H9 (cell line): ENCODE results near the gene NFIL3. TPM values are rescaled to one million over a fixed set of nuclear protein-coding genes. Genes with fewer than 3 reads are reported as not detected.

Experiments used
- DNase-seq: peaks from one replicate; pipeline ENCODE4 v3.0.0-alpha.2; 2017
- H2AFZ ChIP-seq: one replicate; pipeline ENCODE4 v1.6.1; 2013; ENCODE audit warnings: mild to moderate bottlenecking, low read length, control low read depth, moderate library complexity
- H2AK5ac ChIP-seq: 2 replicates; pipeline ENCODE4 v1.6.1; 2013; ENCODE audit warnings: low read length, control low read depth, mixed read lengths; ENCODE audit not compliant: insufficient read length
- H2BK120ac ChIP-seq: one replicate; pipeline ENCODE4 v1.6.1; 2013; ENCODE audit warnings: low read depth, mild to moderate bottlenecking, low read length, control low read depth, inconsistent platforms; ENCODE audit not compliant: poor library complexity, severe bottlenecking
- H2BK12ac ChIP-seq: 2 replicates; pipeline ENCODE4 v1.6.1; 2013; ENCODE audit warnings: low read length, control low read depth, mixed read lengths, low read depth; ENCODE audit not compliant: insufficient read length
- H2BK15ac ChIP-seq: 2 replicates; pipeline ENCODE4 v1.6.1; 2013; ENCODE audit warnings: low read depth, low read length, control low read depth
- H2BK20ac ChIP-seq: one replicate; pipeline ENCODE4 v1.6.1; 2013; ENCODE audit warnings: low read depth, mild to moderate bottlenecking, low read length, control low read depth, inconsistent platforms; ENCODE audit not compliant: poor library complexity, severe bottlenecking
- H2BK5ac ChIP-seq: 2 replicates; pipeline ENCODE4 v1.6.1; 2013; ENCODE audit warnings: low read length, control low read depth, mixed read lengths; ENCODE audit not compliant: insufficient read length
- H3K14ac ChIP-seq: 2 replicates; pipeline ENCODE4 v1.6.1; 2013; ENCODE audit warnings: low read length, control low read depth; ENCODE audit not compliant: insufficient read depth
- H3K18ac ChIP-seq: 2 replicates; pipeline ENCODE4 v1.6.1; 2013; ENCODE audit warnings: low read depth, mild to moderate bottlenecking, mixed read lengths, low read length, control low read depth; ENCODE audit not compliant: insufficient read length
- H3K23ac ChIP-seq: 2 replicates; pipeline ENCODE4 v1.6.1; 2013; ENCODE audit warnings: low read length, control low read depth, mixed read lengths, low read depth; ENCODE audit not compliant: insufficient read length
- H3K23me2 ChIP-seq: 2 replicates; pipeline ENCODE4 v1.6.1; 2013; ENCODE audit warnings: low read depth, mild to moderate bottlenecking, mixed read lengths, low read length, control low read depth; ENCODE audit not compliant: insufficient read length, poor library complexity, severe bottlenecking
- H3K27ac ChIP-seq: 2 replicates; pipeline ENCODE4 v1.5.1; 2013; ENCODE audit warnings: low read length, control low read depth, mixed read lengths, low read depth; ENCODE audit not compliant: insufficient read length
- H3K27me3 ChIP-seq: 2 replicates; pipeline ENCODE4 v1.6.1; 2013; ENCODE audit warnings: low read length, control low read depth, inconsistent platforms; ENCODE audit not compliant: insufficient read depth
- H3K4ac ChIP-seq: 2 replicates; pipeline ENCODE4 v1.6.1; 2013; ENCODE audit warnings: low read depth, mild to moderate bottlenecking, control low read depth, inconsistent platforms, low read length, moderate library complexity
- H3K4me1 ChIP-seq: 2 replicates; pipeline ENCODE4 v1.6.1; 2013; ENCODE audit warnings: low read length, control low read depth, inconsistent platforms; ENCODE audit not compliant: insufficient read depth
- H3K4me2 ChIP-seq: 2 replicates; pipeline ENCODE4 v1.6.1; 2013; ENCODE audit warnings: low read length, control low read depth, mixed read lengths; ENCODE audit not compliant: insufficient read length, insufficient read depth
- H3K56ac ChIP-seq: 2 replicates; pipeline ENCODE4 v1.6.1; 2013; ENCODE audit warnings: low read depth, mild to moderate bottlenecking, mixed read lengths, low read length, control low read depth; ENCODE audit not compliant: insufficient read length
- H3K79me1 ChIP-seq: 2 replicates; pipeline ENCODE4 v1.6.1; 2013; ENCODE audit warnings: low read depth, mild to moderate bottlenecking, moderate library complexity, low read length, control low read depth, inconsistent platforms; ENCODE audit not compliant: insufficient read depth, poor library complexity, severe bottlenecking
- H3K79me2 ChIP-seq: 2 replicates; pipeline ENCODE4 v1.6.1; 2013; ENCODE audit warnings: low read length, control low read depth, inconsistent platforms; ENCODE audit not compliant: insufficient read depth
- H3K9ac ChIP-seq: 2 replicates; pipeline ENCODE4 v1.6.1; 2013; ENCODE audit warnings: low read length, control low read depth, mixed read lengths; ENCODE audit not compliant: insufficient read length; ENCODE audit errors: extremely low read depth
- H3K9me3 ChIP-seq: one replicate; pipeline ENCODE4 v1.6.1; 2013; ENCODE audit warnings: low read depth, low read length, inconsistent platforms; ENCODE audit not compliant: control insufficient read depth
- H3T11ph ChIP-seq: one replicate; pipeline ENCODE4 v1.6.1; 2013; ENCODE audit warnings: mild to moderate bottlenecking, low read length, control low read depth, inconsistent platforms
- H4K20me1 ChIP-seq: one replicate; pipeline ENCODE4 v1.6.1; 2013; ENCODE audit not compliant: control insufficient read depth, insufficient read length, insufficient read depth
- H4K5ac ChIP-seq: 2 replicates; pipeline ENCODE4 v1.6.1; 2013; ENCODE audit warnings: low read depth, mild to moderate bottlenecking, mixed read lengths, low read length, control low read depth; ENCODE audit not compliant: insufficient read length
- H4K8ac ChIP-seq: replicated peaks from 2 replicates; pipeline ENCODE4 v1.6.1; 2013; ENCODE audit warnings: low read length, control low read depth, mixed read lengths, low read depth; ENCODE audit not compliant: insufficient read length
- H4K91ac ChIP-seq: 2 replicates; pipeline ENCODE4 v1.6.1; 2013; ENCODE audit warnings: low read depth, mild to moderate bottlenecking, moderate library complexity, mixed read lengths, low read length, control low read depth; ENCODE audit not compliant: insufficient read length
- H3K27ac Mint-ChIP-seq, 3 experiments: 2 replicates in 2 of 3; 3 replicates in 1 of 3; pipeline ENCODE4 v1.8.0; 2020 to 2021; ENCODE audit warnings: mixed read lengths in 3 of 3, mild to moderate bottlenecking in 1 of 3, moderate library complexity in 1 of 3
- H3K27me3 Mint-ChIP-seq: 2 replicates; pipeline ENCODE4 v1.8.0; 2021; ENCODE audit warnings: low read depth, mild to moderate bottlenecking, moderate library complexity, mixed read lengths
- H3K36me3 Mint-ChIP-seq, 3 experiments: 2 replicates in 2 of 3; 3 replicates in 1 of 3; pipeline ENCODE4 v1.8.0; 2020 to 2021; ENCODE audit warnings: low read depth in 3 of 3, mixed read lengths in 3 of 3; ENCODE audit not compliant: insufficient read depth in 1 of 3
- H3K4me1 Mint-ChIP-seq, 2 experiments: 2 replicates each; pipeline ENCODE4 v1.8.0; 2020; ENCODE audit warnings: mixed read lengths in 2 of 2
- H3K4me3 Mint-ChIP-seq, 2 experiments: 2 replicates in 1 of 2; 3 replicates in 1 of 2; pipeline ENCODE4 v1.8.0; 2020 to 2021; ENCODE audit warnings: mild to moderate bottlenecking in 2 of 2, mixed read lengths in 2 of 2, moderate library complexity in 1 of 2
- H3K9me3 Mint-ChIP-seq, 2 experiments: 2 replicates in 1 of 2; 3 replicates in 1 of 2; pipeline ENCODE4 v1.8.0; 2020; ENCODE audit warnings: mild to moderate bottlenecking in 2 of 2, mixed read lengths in 2 of 2, moderate library complexity in 1 of 2
- WGBS: extraction: QIAGEN DNeasy Blood & Tissue Kit; methylation state at CpG from one replicate; pipeline ENCODE4 v1.1.7; 2013; ENCODE audit warnings: missing lambda C conversion rate, low lambda C conversion rate, mixed read lengths; ENCODE audit not compliant: insufficient read length; ENCODE audit errors: extremely low coverage; 5-methylcytosine and 5-hydroxymethylcytosine counted together
- total RNA-seq: library from RNA; stranded (reverse); gene quantifications from 2 replicates; pipeline ENCODE4 v1.2.1, GENCODE V29; 2021
- TF ChIP-seq, protein P1 (sequence below): fragments of 200-600 bp; sonication (generic); conservative IDR thresholded peaks from 3 replicates; pipeline ENCODE4 v1.8.0; 2021; ENCODE audit warnings: antibody characterized with exemption, mild to moderate bottlenecking

Gene NFIL3
- total RNA-seq, 1 experiment from 2014 or later = 8.4 TPM

GRCh38 chr9:91458906-91459305 lies 35.3 kb upstream of the NFIL3 start:
- no peaks in the 10 kb centered on the region; a peak in 1 of 7 replicates for H3K36me3 Mint-ChIP-seq
- no CpG with 5 or more reads among the region's 2 CpGs for WGBS
- Histone ChIP-seq H3K27me3 (no peaks in the 10 kb centered on the region), H3K23me2 (no peaks in the 10 kb centered on the region), H3K23ac (no peak overlapping the region), H2AK5ac (no peak overlapping the region), H2AFZ (no peak overlapping the region), H2BK15ac (no peak overlapping the region), H3K79me2 (no peaks in the 10 kb centered on the region), H2BK12ac (no peak overlapping the region), H2BK20ac (no peak overlapping the region), H2BK5ac (no peak overlapping the region), H3K56ac (no peak overlapping the region), H4K20me1 (no peaks in the 10 kb centered on the region), H3K9me3 (no peaks in the 10 kb centered on the region), H4K5ac (no peak overlapping the region), H3K4me2 (no peak overlapping the region), H3K79me1 (no peaks in the 10 kb centered on the region), H3K4ac (no peak overlapping the region), H3T11ph (no peak overlapping the region), H3K4me1 (no peaks in the 10 kb centered on the region), H3K9ac (no peak overlapping the region), H3K14ac (no peak overlapping the region), H3K18ac (no peak overlapping the region), H2BK120ac (no peak overlapping the region), H4K8ac (no peak overlapping the region), H4K91ac (no peak overlapping the region), H3K27ac (no peak overlapping the region)
- TF ChIP-seq, protein P1, sequence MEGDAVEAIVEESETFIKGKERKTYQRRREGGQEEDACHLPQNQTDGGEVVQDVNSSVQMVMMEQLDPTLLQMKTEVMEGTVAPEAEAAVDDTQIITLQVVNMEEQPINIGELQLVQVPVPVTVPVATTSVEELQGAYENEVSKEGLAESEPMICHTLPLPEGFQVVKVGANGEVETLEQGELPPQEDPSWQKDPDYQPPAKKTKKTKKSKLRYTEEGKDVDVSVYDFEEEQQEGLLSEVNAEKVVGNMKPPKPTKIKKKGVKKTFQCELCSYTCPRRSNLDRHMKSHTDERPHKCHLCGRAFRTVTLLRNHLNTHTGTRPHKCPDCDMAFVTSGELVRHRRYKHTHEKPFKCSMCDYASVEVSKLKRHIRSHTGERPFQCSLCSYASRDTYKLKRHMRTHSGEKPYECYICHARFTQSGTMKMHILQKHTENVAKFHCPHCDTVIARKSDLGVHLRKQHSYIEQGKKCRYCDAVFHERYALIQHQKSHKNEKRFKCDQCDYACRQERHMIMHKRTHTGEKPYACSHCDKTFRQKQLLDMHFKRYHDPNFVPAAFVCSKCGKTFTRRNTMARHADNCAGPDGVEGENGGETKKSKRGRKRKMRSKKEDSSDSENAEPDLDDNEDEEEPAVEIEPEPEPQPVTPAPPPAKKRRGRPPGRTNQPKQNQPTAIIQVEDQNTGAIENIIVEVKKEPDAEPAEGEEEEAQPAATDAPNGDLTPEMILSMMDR = no peak
- no peaks in the 10 kb centered on the region for H3K27me3 Mint-ChIP-seq
- H3K4me3 Mint-ChIP-seq = no peak overlapping the region
- H3K9me3 Mint-ChIP-seq = no peaks in the 10 kb centered on the region
- no peak for DNase-seq
- H3K27ac Mint-ChIP-seq = no peak overlapping the region
- no peaks in the 10 kb centered on the region for H3K4me1 Mint-ChIP-seq
